ENCODE measurements around the gene ARIH2.

- TF ChIP-seq GATA2 (IDR thresholded peaks at IDR 0.05; ENCODE audit: low read depth, low read length) (no peak), GATA3 (IDR thresholded peaks at IDR 0.05; ENCODE audit: low read depth, low read length) (no peak)
Observed at GRCh38 chr3:48950051-48950450, 31.4 kb downstream of the ARIH2 start.
